Endothelial cell of umbilical vein (primary cell): ENCODE data around the gene DYNC1H1. TPM values are rescaled to one million over a fixed set of nuclear protein-coding genes. Genes with fewer than 3 reads are reported as not detected.

Source experiments
- BruUV-seq: library from RNA; stranded (reverse); fragments of 400-500 nt; replicated peaks from 2 replicates; lab custom pipeline; 2021; lab: Mats Ljungman, UMichigan
- CTCF ChIA-PET: fragments of 300-600, 350-600 bp; sonication (Branson Sonifier 250); formaldehyde crosslinking; loops from one replicate; lab custom pipeline; 2021; ENCODE audit warnings: antibody characterized with exemption, inconsistent platforms; lab: Charles Lee
- POLR2A ChIA-PET: fragments of 300-600, 350-600 bp; sonication (Branson Sonifier 250); formaldehyde crosslinking; loops from one replicate; lab custom pipeline; 2021; ENCODE audit warnings: antibody characterized with exemption, inconsistent platforms; lab: Charles Lee
- DNase-seq: peaks from one replicate; pipeline ENCODE4 v3.0.0-alpha.2; 2011; ENCODE audit warnings: low read depth, low spot score
- FAIRE-seq: peaks from 2 replicates; lab custom pipeline; 2011; peaks lifted over from hg19 to GRCh38; lab: Jason Lieb, UNC
- H2AFZ ChIP-seq: 2 replicates; pipeline ENCODE4 v1.6.0; 2012; ENCODE audit warnings: low read depth, low read length, control low read depth, inconsistent platforms
- H3K27ac ChIP-seq: 2 replicates; pipeline ENCODE4 v1.5.1; 2011; ENCODE audit warnings: low read depth, mild to moderate bottlenecking, control low read depth, low read length, moderate library complexity; ENCODE audit not compliant: insufficient read depth
- H3K27me3 ChIP-seq, 2 experiments: 2 replicates each; pipeline versions ENCODE4 v1.6.0 to v1.6.1; 2011; ENCODE audit warnings: low read length in 2 of 2, mixed read lengths in 1 of 2; ENCODE audit not compliant: control insufficient read depth in 2 of 2, insufficient read depth in 2 of 2
- H3K36me3 ChIP-seq, 2 experiments: 2 replicates in 1 of 2; 3 replicates in 1 of 2; pipeline ENCODE4 v1.5.1; 2011; ENCODE audit warnings: low read length in 2 of 2, mild to moderate bottlenecking in 1 of 2, moderate library complexity in 1 of 2; ENCODE audit not compliant: control insufficient read depth in 2 of 2, insufficient read depth in 2 of 2; ENCODE audit errors: extremely low read depth in 1 of 2
- H3K4me1 ChIP-seq: 3 replicates; pipeline ENCODE4 v1.5.1; 2011; ENCODE audit warnings: mild to moderate bottlenecking, low read length; ENCODE audit not compliant: control insufficient read depth, insufficient read depth; ENCODE audit errors: extremely low read depth
- H3K4me2 ChIP-seq: 2 replicates; pipeline ENCODE4 v1.6.1; 2011; ENCODE audit warnings: low read length, control low read depth, mixed read lengths; ENCODE audit not compliant: insufficient read depth
- H3K4me3 ChIP-seq, 3 experiments: fragments of 200-600 bp in 1 of 3; sonication (generic), shearing (Covaris generic) in 1 of 3; replicated peaks in 1 of 3; 2 replicates each; pipeline ENCODE4 v1.5.1; 2011 to 2016; ENCODE audit warnings: control low read depth in 3 of 3, low read length in 3 of 3, mild to moderate bottlenecking in 2 of 3, inconsistent platforms in 1 of 3, low read depth in 1 of 3, moderate library complexity in 1 of 3; ENCODE audit not compliant: insufficient read depth in 1 of 3
- H3K79me2 ChIP-seq: 2 replicates; pipeline ENCODE4 v1.6.0; 2012; ENCODE audit warnings: low read length, inconsistent platforms; ENCODE audit not compliant: control insufficient read depth, insufficient read depth
- H3K9ac ChIP-seq: replicated peaks from 2 replicates; pipeline ENCODE3; 2011; ENCODE audit warnings: low read length, control low read depth; ENCODE audit not compliant: insufficient read depth; ENCODE audit errors: extremely low read depth
- H3K9me1 ChIP-seq: replicated peaks from 3 replicates; pipeline ENCODE4 v1.6.0; 2011; ENCODE audit warnings: mild to moderate bottlenecking, low read length; ENCODE audit not compliant: control insufficient read depth, insufficient read depth; ENCODE audit errors: extremely low read depth
- H3K9me3 ChIP-seq: replicated peaks from 2 replicates; pipeline ENCODE4 v1.5.1; 2012; ENCODE audit warnings: low read length, inconsistent platforms; ENCODE audit not compliant: control insufficient read depth, insufficient read depth
- H4K20me1 ChIP-seq: replicated peaks from 2 replicates; pipeline ENCODE3; 2011; ENCODE audit warnings: mild to moderate bottlenecking, low read length; ENCODE audit not compliant: control insufficient read depth, insufficient read depth; ENCODE audit errors: extremely low read depth
- EZH2 ChIP-seq: IDR thresholded peaks from 2 replicates; pipeline ENCODE4 v1.6.1; 2012; ENCODE audit warnings: borderline replicate concordance, low read depth, mild to moderate bottlenecking, moderate library complexity, low read length, inconsistent platforms; ENCODE audit not compliant: severe bottlenecking
- FOS ChIP-seq: IDR thresholded peaks from 2 replicates; pipeline ENCODE4 v1.6.1; 2011; ENCODE audit warnings: mild to moderate bottlenecking, low read length, moderate library complexity, borderline replicate concordance; ENCODE audit not compliant: insufficient read depth
- GATA2 ChIP-seq: IDR thresholded peaks from 2 replicates; pipeline ENCODE4 v1.7.0; 2011; ENCODE audit warnings: low read depth, mild to moderate bottlenecking, moderate library complexity, mixed read lengths, low read length; ENCODE audit not compliant: insufficient read length, insufficient read depth
- JUN ChIP-seq: IDR thresholded peaks from 2 replicates; pipeline ENCODE4 v1.6.1; 2011; ENCODE audit warnings: borderline replicate concordance, low read depth; ENCODE audit not compliant: insufficient read length, insufficient read depth
- MYC ChIP-seq: IDR thresholded peaks from one replicate; pipeline ENCODE4 v1.6.1; 2011; ENCODE audit warnings: mild to moderate bottlenecking, low read depth, low read length
- POLR2A ChIP-seq: IDR thresholded peaks from 2 replicates; pipeline ENCODE4 v1.6.1; 2012; ENCODE audit warnings: low read depth, mild to moderate bottlenecking, control low read depth, low read length
- POLR2AphosphoS5 ChIP-seq: IDR thresholded peaks from 2 replicates; pipeline ENCODE4 v1.6.1; 2012; ENCODE audit warnings: low read depth, mild to moderate bottlenecking, control low read depth, low read length, moderate library complexity; ENCODE audit not compliant: insufficient read depth
- dilution Hi-C: fragments of 300-500 bp; cut with MboI; formaldehyde crosslinking; loops from one replicate; pipeline ENCODE4 v1.15.0; 2019; ENCODE audit warnings: low sequenced_read_pairs; ENCODE audit not compliant: extremely low pct_ligation_motif_present
- intact Hi-C: fragments of 100-400 bp; cut with micrococcal nuclease; formaldehyde crosslinking; loops from one replicate; pipeline ENCODE4 v1.10.0; 2022
- polyA plus RNA-seq, 4 experiments: library from polyadenylated mRNA; depleted of rRNA in 3 of 4; stranded (reverse) in 3 of 4; unstranded in 1 of 4; fragments of >200 nt; gene quantifications; 2 replicates each; pipeline versions ENCODE4 v1.2.1 to v1.2.3, GENCODE V29; 2011 to 2012; ENCODE audit warnings: missing spikeins in 1 of 4
- total RNA-seq: library from RNA; stranded (reverse); gene quantifications from 2 replicates; pipeline ENCODE4 v1.2.3, GENCODE V29; 2021
- TF ChIP-seq, protein P1 (sequence below), 2 donors: IDR thresholded peaks; 1 replicate in 1 of 2; 2 replicates in 1 of 2; pipeline ENCODE4 v1.5.1; 2011; ENCODE audit warnings: low read length in 2 of 2, mild to moderate bottlenecking in 2 of 2, moderate library complexity in 2 of 2, control low read depth in 1 of 2, inconsistent platforms in 1 of 2, low read depth in 1 of 2; ENCODE audit not compliant: insufficient read depth in 1 of 2; ENCODE audit errors: extremely low read depth in 1 of 2
- TF ChIP-seq, protein P2 (sequence below): IDR thresholded peaks from 2 replicates; pipeline ENCODE4 v1.6.1; 2011; ENCODE audit not compliant: insufficient read depth, insufficient read length

DYNC1H1 gene
- total and polyA plus RNA-seq, 2 donors (not counting 3 experiments of a cell fraction or from before 2014, with no cell fraction given): 254 to 648 TPM

GRCh38 chr14:102079700-102079979, 115.3 kb downstream of the DYNC1H1 start:
- no peak for DNase-seq
- Histone ChIP-seq H3K9me1 (no peaks in the 10 kb centered on the region), H3K27me3 (no peaks in the 10 kb centered on the region), H3K36me3 (peaks cover 29 to 35% of the 10 kb centered on the region in 2 experiments), H3K9me3 (no peaks in the 10 kb centered on the region), H3K4me3 (no peak overlapping the region), H3K4me2 (no peak overlapping the region), H3K9ac (no peak overlapping the region), H3K79me2 (peaks cover 30% of the 10 kb centered on the region), H3K27ac (no peak overlapping the region), H3K4me1 (peaks cover 16% of the 10 kb centered on the region), H2AFZ (no peak overlapping the region), H4K20me1 (peaks cover 2% of the 10 kb centered on the region)
- TF ChIP-seq POLR2AphosphoS5: no peak
- TF ChIP-seq EZH2: no peak
- no peak for TF ChIP-seq JUN
- TF ChIP-seq FOS: no peak
- no peak for TF ChIP-seq MYC
- TF ChIP-seq POLR2A: no peak
- FAIRE-seq: no peak
- POLR2A ChIA-PET: no interaction called here
- intact Hi-C loops (no loop called here), dilution Hi-C loops (no loop called here)
- CTCF ChIA-PET: interaction anchor here (1.2 to 1.4 kb wide), 2 partner anchors 17 to 234 kb away, joined by 3 read pairs; no protein-coding TSS in a partner anchor
- no TSS peak for BruUV-seq

- peaks cover 5% of the 10 kb centered on the region for H4K20me1 ChIP-seq
Observed at GRCh38 chr14:102080183-102081080, 116.1 kb downstream of the DYNC1H1 start.

More at GRCh38 chr14:102080183-102081080, 116.1 kb downstream of the DYNC1H1 start:
- Histone ChIP-seq H3K36me3 (peaks cover 29 to 39% of the 10 kb centered on the region in 2 experiments), H3K27me3 (no peaks in the 10 kb centered on the region), H3K27ac (no peak overlapping the region), H3K4me1 (peaks cover 24% of the 10 kb centered on the region), H3K9me3 (no peaks in the 10 kb centered on the region), H2AFZ (no peak overlapping the region), H3K9me1 (no peaks in the 10 kb centered on the region), H3K79me2 (peaks cover 38% of the 10 kb centered on the region), H3K4me3 (no peak overlapping the region), H3K9ac (no peak overlapping the region), H3K4me2 (no peak overlapping the region)
- CTCF ChIA-PET: no interaction called here
- DNase-seq (no peak), FAIRE-seq (no peak)
- POLR2A ChIA-PET: no interaction called here
- TF ChIP-seq, protein P1, sequence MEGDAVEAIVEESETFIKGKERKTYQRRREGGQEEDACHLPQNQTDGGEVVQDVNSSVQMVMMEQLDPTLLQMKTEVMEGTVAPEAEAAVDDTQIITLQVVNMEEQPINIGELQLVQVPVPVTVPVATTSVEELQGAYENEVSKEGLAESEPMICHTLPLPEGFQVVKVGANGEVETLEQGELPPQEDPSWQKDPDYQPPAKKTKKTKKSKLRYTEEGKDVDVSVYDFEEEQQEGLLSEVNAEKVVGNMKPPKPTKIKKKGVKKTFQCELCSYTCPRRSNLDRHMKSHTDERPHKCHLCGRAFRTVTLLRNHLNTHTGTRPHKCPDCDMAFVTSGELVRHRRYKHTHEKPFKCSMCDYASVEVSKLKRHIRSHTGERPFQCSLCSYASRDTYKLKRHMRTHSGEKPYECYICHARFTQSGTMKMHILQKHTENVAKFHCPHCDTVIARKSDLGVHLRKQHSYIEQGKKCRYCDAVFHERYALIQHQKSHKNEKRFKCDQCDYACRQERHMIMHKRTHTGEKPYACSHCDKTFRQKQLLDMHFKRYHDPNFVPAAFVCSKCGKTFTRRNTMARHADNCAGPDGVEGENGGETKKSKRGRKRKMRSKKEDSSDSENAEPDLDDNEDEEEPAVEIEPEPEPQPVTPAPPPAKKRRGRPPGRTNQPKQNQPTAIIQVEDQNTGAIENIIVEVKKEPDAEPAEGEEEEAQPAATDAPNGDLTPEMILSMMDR (IDR thresholded peaks at IDR 0.05; ENCODE audit: extremely low read depth in 1 of 2, insufficient read depth in 1 of 2, low read depth in 1 of 2, low read length in 2 of 2): no peak
- TF ChIP-seq MYC: no peak
- TF ChIP-seq POLR2A: no peak
- TF ChIP-seq GATA2: no peak
- TF ChIP-seq EZH2: no peak
- TF ChIP-seq, protein P2, sequence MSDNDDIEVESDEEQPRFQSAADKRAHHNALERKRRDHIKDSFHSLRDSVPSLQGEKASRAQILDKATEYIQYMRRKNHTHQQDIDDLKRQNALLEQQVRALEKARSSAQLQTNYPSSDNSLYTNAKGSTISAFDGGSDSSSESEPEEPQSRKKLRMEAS: no peak
- TF ChIP-seq FOS: no peak
- no peak for TF ChIP-seq POLR2AphosphoS5
- no peak for TF ChIP-seq JUN
- intact Hi-C loops: no loop called here
- BruUV-seq: no TSS peak
- dilution Hi-C loops: no loop called here
